Embryonic facial prominence (tissue), 1 donor: ENCODE data around the gene VTI1A.
"Not testable (repeated sequence)": the region's sequence is repeated elsewhere in the genome, so short reads cannot be mapped to it uniquely, and the experiment has no call there.

ENCODE experiments used
- DNase-seq: peaks from one replicate; pipeline ENCODE4 v3.0.0-alpha.2; 2016; ENCODE audit errors: extremely low spot score

The VTI1A gene

GRCh38 chr10:112722758-112723157 lies 275.7 kb downstream of the VTI1A start:
- no peak for DNase-seq

DNA sequence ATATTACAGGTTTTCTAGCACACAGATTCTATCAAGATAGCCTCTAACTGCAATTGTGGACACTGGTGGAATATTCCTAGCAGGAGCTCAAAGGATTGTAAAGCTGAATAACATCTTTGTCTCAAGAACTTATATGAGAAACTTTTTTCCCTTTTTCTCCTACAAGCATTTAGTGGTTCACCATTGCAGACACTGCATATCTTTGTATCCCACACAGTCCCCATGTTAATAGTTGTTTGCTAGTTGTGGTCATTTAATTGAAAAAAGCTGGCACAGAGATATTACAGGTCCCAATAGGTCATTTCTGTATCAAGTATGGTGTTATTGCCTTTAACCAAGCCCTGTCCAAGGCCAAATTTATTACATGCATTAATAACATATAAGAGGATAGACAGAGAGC lies 276.9 kb downstream of the VTI1A start:
- no peak for DNase-seq

- no peak for DNase-seq
Measured at GRCh38 chr10:112724404-112724991, 277.5 kb downstream of the VTI1A start.

- DNase-seq, result no peak
Measured at GRCh38 chr10:112728118-112728883, 281.3 kb downstream of the VTI1A start.

GRCh38 chr10:112728997-112729396 lies 282.0 kb downstream of the VTI1A start:
- DNase-seq, result no peak

- not testable (repeated sequence) for DNase-seq
Measured at GRCh38 chr10:112731450-112731849, 284.4 kb downstream of the VTI1A start.

- no peak for DNase-seq
Measured at GRCh38 chr10:112732277-112732921, 285.4 kb downstream of the VTI1A start.

GRCh38 chr10:112735041-112735695 lies 288.2 kb downstream of the VTI1A start:
- DNase-seq, result no peak

DNA sequence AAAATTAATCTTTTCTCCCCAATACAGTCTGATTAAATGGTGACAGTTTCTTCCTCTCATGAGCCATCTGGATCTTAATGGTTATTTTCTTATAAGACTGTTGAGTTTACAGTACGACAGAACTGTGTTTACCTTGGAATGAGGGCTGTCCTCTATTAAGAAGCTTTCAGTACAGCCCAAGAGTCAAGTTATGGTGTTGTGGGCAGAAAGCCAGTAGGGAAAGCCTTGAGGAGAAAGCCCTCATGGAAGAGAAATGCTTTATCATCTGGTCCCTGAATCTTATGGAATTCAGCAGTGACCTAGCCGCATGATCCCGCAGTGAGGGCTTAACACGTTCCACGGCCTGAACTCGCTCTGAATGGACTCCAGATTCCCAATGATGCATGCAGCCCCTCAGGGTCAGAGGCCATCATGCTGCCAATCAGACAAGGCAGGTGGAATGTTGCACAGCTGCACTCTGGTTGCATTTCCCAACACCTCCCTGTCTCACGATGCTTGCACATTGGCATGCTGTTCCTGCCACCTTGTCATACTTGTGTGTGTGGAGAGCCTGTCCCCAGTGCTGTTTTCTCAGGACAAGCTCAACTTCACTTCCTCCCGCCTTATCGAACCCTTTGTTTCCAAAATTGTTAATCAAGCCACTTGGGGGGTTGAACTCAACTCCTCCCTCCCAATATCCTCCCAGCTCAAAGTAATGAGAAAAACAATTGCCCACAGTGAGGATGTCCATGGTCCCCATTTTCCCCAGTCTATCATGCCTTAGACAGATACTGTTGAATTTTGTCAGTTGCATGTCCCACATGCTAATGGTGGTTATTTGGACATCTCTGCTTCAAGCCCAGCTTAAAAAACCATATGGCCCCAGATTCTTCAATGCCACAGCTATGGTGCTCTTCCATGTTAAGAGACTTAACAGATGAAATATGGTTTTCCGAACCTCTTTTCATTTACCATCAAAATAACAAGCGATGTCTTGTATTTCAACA lies 291.9 kb downstream of the VTI1A start:
- no peak for DNase-seq

- DNase-seq, result no peak
Measured at GRCh38 chr10:112739592-112740353, 292.8 kb downstream of the VTI1A start.

DNA sequence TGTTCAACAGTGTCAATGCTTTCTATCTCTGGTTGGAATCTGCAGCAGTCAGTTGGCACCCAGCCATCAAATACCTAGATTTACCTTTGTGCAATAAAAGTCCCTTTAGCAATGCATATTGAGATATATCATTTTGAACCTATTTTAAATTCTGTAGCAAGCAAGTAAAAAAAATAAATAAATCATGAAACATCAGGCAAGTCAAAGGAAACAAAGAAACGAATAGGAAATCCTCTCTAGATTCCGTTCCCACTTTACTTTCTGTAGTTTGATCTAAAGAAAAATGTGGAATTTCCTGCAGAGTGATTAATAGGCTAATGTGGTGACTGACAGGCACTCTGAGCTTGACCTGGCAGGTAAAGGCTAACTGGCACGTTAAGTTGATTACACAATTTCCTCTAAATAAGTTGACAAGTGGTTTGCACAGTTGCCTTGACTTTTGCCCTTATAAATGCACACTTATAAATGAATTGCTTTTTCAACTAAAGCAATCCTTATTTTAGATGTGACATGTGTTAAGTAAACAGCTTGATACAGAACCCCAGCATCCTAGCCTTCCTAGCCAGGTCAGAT lies 294.9 kb downstream of the VTI1A start:
- no peak for DNase-seq

DNA sequence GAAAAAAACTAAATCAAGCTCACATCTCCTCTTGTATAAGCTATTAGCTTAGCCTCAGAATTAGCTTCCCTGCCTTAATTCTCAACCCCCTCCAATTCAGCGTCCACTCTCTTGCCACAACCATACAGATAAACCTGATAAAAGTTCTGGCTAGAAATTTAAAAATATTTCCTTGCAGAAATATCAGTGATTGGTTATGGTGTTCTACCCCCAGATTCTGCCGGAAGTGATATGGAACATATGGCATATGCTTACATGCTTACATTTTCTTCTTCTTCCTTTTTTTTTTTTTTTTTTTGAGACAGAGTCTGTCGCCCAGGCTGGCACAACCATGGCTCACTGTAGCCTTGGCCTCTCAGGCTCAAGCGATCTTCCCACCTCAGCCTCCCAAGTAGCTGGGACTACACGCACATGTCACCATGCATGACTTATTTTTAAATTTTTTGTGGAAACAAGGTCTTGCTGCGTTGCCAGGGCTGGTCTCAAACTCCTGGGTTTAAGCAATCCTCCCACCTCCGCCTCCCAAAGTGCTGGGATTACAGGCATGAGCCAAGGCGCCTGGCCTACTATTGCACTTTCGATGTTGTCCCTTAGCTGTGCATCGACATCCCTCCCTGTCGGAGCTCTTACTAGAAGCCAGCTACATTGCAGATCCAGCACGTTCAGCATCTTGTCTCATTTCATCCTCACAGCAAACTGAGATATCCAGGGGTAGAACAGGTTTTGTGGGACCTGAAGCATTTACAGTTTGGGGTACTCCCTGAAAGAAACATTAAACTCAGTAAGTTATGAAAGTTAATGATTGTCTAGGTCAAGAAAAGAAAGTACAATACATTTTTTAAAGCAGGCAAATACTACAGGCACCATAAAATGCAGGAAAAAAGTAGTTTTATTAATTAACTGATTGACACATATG lies 297.4 kb downstream of the VTI1A start:
- no peak for DNase-seq

DNA sequence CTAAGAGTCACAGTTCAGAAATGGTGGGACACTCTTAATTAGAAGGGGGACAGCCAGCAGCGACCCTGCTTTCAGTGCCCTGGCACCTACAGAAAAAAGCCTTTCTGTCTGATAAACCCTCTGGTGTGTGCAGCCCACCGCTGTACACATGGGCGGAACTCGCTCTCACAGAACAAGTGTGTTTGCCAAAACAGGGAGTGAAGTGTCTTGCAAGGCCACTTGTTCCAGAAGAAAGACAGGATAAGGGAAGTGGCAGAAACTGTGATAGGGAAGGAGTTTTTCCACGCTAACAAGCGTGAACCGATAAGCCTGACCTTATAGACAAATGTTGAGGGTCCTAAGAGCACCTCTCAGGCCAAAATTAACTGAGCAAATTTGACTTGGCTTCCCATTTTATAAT lies 299.3 kb downstream of the VTI1A start:
- DNase-seq, result no peak

DNA sequence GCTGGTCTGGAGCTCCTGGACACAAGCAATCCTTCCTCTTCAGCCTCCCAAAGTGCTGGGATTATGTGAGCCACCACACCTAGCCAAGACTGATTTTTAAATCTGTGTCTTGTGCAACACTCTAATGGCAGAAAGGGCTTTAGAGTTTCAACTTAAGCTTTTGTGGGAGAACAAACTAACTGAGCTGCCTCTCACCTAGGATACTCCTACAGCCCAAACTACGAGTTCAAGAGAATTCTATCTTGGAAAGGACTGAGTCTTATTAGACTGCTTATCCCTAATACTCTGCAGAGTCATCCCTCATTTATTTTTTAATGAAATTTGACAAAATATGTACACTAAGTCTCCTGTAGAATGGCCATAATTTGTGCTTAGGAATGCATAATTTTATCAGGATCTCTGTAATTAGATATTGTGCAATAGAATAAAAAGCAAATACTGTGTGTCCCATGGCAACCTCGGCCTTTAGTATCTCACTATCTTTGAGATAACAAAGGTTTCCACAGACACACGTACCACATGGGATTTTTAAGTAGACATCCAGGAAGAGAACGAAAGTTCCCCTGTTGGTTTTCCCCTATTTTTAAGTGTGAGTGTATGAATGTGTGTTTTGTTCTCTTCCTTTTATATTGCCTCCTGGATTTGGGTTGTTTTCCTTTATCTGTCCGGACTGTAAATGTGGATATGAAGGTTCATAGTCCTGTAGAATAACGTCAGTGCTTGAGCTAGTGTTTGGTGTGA lies 303.6 kb downstream of the VTI1A start:
- no peak for DNase-seq

DNA sequence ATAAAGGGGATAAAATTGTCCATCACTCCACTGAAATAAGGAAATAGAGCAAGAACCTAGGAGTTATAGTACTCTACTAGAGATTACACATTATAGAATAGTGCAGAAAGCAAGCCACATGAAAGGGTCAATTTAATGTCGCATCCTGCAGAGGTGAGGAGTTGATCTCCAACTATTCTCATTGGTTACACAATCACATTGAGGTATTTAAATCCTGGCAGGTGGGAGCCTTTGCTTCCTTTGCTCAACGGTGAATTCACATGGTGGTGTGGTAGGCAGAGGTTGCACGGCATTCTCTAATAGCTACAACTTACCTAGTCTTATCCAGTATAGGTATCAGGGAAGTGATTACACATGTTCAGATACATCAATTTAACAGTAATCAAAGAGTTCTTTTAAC lies 304.6 kb downstream of the VTI1A start:
- no peak for DNase-seq

- no peak for DNase-seq
Measured at GRCh38 chr10:112752288-112752687, 305.3 kb downstream of the VTI1A start.

- no peak for DNase-seq
Measured at GRCh38 chr10:112753961-112754411, 307.0 kb downstream of the VTI1A start.
